Activated CD4-positive, alpha-beta T cell treated with anti-CD3 and anti-CD28 coated beads, Interleukin-2, amount 50 U/mL, for 24 hours (primary cell): ENCODE results near the gene SLC25A47.
"Not testable (repeated sequence)": the region's sequence is repeated elsewhere in the genome, so short reads cannot be mapped to it uniquely, and the experiment has no call there.

Experiments
- DNase-seq, 2 donors: peaks; one replicate each; pipeline ENCODE4 v3.0.0-alpha.2; 2020; ENCODE audit warnings: low read depth in 1 of 2, low spot score in 1 of 2

The SLC25A47 gene, protein sequence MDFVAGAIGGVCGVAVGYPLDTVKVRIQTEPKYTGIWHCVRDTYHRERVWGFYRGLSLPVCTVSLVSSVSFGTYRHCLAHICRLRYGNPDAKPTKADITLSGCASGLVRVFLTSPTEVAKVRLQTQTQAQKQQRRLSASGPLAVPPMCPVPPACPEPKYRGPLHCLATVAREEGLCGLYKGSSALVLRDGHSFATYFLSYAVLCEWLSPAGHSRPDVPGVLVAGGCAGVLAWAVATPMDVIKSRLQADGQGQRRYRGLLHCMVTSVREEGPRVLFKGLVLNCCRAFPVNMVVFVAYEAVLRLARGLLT

DNA sequence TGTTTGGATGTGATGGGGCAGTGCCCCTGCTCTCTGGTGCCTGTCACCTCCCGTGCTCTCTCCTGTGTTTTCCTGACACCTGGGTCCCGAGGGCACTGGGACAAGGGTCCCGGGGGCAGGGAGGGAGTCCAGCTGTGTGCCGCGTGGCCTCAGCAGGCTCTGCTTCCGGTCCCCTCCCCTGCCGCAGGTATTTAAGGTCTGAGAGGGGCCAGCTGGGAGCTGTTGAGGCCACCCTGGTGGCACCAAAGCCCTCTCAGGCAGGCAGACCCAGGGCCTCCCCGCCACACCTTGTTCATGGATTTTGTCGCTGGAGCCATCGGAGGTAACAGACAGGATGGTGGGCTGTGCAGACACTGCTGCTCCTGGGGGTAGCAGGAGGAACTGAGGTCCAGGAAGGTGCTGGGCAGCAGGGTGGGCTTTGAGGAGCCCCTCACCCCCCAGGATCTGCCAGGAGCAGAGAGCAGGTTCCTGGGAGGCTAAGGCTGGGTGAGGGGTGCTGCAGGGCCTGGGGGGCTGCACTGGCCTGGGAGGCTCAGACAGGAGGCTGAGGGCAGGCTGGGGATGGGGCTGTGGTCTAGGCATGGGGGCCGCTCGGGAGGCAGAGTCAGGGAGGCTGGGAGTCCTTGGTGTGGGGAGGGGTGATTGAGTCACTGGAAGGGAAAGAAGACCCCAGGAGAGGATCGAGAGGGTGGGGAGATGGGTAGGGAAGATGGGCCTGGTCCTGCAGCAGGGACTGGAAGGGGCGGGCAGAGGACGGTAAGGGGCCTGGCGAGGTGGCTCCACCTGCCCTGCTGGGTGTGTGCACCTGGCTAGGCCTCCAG is at the start of gene SLC25A47:
SLC25A47 (plus strand) TSS at position 219 of the 821 bp plus-strand sequence; CDS start at position 295, 76 bp downstream.
- no peak for DNase-seq

DNA sequence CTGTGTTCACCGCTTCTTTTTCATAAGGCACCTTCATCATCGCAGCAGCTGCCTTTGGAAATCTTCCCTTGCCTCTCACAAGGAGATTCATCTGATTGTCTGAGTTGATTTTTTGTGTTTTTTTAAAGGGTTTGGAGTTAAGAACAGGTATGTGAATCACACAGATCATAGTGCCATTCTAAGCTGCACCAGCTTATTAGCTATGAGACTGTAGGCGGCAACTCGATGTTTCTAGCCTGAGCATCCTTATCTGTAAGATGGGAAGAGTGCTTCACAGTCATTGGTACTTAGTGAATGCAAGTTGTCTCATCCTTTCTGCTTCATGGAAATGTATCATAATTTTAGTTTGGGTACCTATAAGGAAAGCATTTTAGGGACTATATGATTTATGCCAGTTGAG is 48.9 kb upstream of the SLC25A47 start:
- no peak for DNase-seq

DNA sequence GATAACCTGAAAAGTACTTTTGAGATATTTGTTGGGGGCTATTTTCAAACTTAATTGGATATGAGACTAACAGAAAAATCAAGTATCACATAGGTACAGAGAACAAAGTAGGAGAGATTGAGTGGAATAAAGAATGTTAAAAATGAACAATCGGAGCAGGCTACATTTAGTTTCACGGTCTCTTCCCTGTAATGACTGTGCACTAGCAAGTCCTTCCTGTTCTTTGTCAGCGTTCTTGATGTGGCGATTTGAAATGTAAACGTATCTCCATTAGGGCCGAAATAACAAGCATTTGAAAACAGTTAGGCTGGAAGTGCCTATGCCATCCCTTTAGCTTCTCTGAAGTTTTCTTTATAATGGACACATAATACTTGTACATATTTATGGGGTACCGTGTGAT is 47.9 kb upstream of the SLC25A47 start:
- DNase-seq: no peak

DNA sequence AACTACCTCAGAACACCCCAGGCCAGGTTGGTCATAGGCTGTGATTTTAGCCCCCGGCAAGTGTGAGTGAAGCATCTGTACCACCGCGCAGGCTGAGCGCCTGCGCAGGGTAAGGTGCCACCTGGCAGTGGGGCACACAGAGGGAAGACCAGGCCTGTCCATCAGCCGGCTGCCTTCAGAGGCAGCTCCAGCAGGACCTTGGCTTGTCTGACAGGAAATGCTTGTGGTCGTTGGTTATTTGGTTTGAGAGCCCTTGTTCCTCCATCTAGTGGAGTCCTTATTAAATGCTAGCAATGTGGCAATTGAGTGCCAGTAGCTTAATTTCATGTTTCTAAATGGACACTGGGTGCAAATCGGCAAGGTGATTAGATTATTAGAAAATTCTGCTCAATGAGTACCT is 44.4 kb upstream of the SLC25A47 start:
- no peak for DNase-seq

DNA sequence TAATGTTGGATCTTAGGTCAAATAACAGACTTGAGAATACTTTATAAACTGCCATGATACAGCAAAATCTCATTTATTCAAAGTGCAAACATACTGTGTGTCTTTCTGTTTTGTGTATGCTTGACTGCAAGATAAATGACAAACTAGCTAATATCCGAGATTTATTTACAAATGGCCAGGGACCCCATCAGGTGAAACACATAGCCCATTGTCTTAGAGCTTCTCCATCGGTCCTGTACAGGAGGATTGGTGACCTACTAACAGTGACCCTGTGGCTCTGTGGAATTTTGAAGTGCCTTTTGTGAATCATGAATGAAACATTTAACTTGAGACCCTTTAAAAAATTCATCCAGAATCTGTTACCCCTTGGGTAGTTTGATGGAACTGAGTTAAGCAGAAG is 44.0 kb upstream of the SLC25A47 start:
- no peak for DNase-seq

DNA sequence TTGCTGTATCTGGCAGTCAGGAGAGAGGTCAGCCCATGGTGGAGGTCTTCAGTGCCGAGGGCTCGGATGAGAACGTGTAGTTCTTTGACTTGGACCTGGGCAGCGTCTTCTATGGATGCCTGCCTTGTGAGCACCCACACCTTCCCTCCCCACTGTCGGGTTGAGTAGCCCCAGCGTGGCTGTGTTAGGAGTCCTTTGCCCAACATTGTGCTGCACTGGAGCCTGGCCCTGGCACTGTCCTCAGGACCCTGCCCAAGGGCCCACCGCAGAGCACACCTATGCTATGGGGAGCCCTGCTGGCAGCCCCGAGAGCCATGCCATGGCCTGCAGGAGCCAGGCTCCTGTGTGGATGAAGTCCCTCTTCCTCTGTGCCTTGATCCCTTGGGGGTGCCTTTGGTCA is 43.6 kb upstream of the SLC25A47 start:
- DNase-seq: no peak

DNA sequence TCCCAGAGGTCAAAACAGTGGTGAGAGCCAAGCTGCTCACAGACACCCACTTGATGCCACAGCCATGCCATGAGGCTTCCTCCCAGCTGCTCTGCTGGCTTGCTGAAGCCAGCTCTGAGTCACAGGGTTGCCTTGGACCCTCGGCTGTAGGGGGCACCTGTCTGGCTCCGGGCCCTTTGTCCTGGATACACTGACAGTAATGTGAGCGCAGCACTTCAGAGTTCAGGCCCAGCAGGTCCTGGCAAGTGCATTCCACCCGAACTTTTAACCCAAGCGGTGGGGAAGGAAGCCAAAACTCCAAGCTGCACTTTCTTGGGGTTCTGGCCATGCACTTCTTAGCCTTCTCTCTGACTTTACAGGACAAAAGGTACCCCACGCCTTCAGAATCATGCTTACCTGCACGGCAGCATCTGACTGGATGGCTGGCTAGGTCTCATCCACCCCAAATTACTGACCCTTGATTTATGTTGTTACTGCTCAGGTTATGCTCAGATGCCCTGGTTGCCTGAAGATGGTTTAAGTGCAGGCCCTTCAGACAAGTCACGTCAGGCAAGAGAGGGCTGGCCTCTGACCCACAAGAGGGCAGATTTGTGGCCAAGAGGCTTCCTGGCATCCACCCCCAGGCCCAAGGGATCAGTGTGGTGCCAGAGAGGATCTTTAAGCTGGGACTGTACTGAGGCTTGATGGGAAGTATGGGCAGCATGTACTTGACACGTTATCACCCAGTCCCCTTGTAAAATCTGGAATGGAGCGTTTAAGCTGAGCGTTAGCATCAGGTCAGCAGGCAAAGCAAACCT is 41.7 kb upstream of the SLC25A47 start:
- DNase-seq: no peak

DNA sequence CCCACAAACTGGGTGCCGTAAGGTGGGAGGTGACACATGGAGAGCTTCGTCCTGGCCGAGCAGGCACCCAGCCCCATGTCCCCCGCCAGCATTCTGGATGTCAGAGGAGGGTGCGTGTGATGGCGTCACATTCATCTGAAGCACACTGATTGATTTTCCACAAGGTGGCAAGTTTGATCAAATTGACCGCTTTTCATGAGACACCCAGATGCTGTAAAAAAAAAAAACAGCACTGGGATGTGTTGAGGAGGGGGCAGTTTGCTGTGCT is 41.1 kb upstream of the SLC25A47 start:
- DNase-seq: no peak

DNA sequence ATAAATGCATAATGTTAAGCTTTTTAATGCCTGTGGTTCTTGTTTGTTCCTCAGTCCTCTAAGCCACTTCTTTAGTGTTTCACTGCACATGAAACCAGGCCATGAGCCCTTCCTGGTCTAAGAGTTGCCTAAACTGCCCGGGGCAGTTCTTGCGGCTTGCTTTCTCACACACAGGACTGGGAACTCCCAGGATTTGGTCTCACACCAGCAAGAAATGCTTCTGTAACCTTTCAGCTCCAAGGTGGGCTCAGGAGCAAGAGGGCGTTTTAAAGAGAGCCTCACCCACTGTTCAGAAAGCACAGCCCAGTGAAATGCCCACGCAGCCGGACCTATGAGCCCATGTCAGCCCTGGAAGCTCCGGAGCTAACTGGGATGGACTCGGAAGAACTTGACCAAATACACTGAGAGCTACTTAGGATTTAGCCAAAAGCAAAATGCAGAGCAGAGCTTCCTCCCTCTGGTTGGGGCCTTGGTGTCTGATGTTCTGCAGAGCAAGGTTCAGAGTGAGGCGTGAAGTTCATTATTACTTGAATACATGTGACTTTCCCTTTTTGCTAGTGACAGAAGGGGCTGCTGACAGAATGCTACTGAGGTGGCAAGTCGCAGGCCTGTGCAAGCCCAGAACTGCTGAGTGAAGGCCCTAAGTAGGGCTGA is 40.2 kb upstream of the SLC25A47 start:
- no peak for DNase-seq

DNA sequence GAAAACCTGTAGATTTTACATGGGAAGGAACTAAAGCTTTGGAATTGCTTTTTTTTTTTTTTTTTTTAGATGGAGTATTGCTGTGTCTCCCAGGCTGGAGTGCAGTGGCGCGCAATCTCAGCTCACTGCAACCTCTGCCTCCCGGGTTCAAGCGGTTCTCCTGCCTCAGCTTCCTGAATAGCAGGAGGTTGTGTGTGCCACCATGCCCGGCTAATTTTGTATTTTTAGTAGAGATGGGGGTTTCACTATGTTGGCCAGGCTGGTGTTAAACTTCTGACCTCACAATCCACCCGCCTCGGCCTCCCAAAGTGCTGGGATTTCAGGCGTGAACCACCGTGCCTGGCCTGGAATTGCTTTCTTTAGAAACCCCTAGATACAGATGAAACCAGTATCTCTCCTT is 39.7 kb upstream of the SLC25A47 start:
- not testable (repeated sequence) for DNase-seq

DNA sequence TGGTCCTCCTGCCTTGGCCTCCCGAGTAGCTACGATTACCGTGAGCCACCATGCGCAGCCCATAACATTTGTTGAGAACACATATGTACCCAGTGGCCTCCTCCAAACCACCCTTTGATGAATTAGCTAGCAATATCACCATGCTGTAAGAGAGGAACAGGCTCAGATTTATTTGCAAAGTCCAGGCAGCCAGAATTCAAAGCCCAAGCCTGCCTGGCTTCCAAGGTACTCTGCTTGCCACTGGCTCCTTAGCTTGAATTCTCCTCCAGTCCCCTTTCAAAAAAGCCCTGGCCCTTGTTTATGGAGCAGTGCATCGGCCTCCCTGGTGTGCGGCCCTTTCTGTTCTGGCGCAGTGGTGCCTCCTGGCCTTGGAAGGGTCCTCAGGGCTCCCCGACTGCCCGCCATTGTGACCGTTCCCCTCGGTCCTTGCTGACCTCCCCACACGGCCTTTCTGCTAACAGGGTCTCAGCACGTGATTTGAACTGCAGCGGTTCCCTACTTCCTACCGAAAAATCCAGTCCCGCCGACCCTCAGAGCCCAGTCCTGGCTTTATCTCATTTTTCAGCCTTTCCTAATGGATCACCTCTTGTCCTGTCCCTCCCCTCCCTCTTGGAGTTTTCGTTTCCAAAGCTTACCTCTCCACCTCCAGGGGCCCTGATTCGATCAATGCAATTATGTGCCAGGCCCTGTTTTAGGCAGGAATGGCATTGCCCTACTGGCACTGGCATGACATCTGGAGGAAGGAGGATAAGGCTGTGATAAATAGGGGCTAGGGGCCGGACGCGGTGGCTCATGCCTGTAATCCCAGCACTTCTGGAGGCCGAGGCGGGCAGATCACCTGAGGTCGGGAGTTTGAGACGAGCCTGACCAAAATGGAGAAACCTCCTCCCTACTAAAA is 38.9 kb upstream of the SLC25A47 start:
- no peak for DNase-seq

DNA sequence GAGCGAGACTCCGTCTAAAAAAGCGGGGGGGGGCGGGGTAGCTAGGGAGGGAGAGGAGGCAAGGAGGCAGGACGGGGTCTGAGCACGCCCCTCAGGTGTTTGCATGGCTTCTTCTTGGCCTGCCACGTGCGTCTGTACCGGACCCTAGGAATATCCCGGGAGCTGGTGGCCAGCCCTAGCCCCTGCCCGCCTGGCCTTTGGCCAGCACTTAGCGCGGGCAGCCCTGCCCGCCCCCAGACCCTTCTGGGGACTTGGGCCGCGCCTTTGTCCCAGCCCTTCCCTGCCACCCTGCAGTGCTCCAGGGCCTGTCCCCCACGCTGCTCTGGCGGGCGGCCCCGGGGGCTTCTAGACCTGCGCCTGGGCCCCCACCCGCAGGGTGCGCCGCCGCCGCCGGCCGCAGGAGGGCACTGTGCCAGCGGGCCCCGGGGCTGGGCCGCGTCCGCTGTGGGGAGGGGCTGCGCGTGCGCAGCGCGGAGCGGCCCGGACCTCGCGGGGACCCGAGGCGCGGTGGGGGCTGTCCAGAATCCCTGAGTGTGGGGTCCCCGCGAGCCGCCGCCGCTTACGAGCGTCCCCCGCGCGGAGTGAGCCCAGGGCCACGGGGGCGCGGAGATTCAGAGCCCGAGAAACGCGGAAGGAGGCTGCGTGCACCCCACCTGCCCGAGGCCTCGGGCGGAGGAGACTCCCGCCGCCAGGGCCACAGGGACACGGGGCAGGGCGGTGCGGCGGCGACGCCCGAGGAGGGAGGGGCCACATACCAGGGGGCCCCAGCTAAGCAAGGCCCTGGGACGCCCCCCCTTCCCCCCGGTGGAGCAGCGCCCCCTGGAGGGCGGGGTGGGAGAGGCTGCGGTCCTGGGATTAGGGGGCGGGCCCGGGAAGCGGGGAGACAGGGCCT is 37.9 kb upstream of the SLC25A47 start:
- peak; percentile 62 to 64 for DNase-seq

DNA sequence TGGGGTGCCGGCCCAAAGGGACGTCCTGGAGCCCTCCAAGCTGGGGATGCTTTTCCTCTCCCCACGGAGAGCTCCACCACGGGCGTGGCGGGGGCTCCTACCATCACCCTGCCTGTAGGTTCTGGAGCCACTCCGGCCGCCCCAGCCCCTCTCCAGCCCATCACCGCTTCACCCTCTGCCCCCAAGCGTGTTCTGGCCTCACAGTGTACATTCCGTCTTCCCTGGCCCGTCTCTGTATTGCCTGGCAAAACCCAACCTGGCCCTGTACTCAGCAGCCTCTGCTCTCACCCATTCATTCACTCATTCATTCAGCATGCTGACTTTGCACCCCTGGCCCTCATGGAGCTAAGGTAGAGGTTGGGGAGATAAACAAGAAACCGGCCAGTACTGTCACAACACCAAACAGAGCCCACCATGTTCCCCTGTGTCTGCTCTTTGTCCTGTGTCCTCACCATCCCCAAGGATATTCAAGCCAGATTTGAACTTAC is 37.2 kb upstream of the SLC25A47 start:
- no peak for DNase-seq

DNA sequence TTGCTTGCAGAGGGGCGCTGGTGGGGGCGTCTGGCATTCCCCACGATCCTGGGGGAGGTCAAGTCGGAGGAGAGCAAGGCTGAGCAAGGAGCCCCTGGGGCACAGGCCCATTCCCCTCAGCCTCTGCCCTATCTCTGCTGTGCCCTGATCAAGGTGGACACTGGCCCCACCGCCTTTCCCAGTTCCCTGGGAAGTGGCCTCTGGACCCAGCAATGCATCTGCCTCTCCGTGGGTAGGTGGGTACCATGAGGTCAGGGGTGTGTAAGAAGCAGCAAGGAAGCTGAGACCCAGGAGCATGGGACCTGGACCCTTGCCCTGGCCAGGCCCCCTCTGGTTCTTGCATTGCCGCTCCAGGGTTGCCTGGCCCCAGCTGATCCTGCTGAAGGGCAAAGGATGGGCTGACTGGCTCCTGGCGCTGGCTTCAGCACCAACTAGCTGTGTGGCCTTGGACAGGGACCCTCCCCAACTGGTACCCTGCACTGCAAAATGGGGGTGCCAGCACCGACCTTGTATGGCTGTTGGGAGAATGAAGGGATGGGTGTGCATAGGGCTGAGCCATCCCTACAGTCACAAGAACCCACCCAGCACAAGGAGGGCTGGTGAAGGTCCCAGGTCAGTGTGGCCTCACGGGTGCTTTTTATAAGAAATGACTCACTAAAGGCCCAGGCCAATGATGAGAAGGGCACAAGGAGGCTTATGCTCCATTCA is 36.5 kb upstream of the SLC25A47 start:
- DNase-seq: no peak

DNA sequence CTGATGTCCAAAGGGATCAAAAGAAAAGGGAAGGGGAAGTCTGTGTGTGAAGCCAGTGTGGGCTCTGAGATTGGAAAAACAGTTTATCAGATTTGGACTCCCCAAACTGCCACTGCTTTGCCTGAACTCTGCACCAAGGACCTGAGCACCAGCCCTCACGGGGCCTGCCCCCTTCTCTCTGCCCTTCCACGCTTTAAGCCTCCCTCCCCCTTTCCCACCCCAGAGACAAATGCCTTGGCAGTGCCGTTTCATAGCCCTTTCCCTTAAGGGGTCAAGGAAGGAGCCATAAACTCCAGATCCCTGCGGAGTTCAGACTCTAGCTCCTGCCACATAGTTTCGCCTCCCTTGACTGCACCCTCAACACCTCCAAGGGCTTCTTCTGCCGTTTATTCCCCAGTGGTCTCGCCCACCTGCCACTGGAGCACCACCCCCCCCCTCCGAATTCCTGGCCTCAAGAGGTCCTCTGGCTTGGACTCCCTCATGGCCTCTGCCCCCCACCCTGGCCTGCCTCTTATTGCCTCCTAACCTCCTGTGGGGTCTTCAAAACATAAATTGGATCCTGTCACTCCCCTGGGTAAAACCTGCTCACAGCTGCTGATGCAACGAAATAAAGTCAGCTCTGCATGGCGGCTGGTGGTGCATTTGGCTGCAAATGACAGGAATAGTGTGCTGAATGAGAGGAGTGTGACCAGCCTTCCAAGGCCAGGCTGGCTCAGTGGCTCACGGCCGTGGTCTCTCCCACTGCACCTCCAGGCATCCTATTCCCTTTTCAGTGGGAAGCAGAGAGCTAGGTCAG is 35.7 kb upstream of the SLC25A47 start:
- no peak for DNase-seq

DNA sequence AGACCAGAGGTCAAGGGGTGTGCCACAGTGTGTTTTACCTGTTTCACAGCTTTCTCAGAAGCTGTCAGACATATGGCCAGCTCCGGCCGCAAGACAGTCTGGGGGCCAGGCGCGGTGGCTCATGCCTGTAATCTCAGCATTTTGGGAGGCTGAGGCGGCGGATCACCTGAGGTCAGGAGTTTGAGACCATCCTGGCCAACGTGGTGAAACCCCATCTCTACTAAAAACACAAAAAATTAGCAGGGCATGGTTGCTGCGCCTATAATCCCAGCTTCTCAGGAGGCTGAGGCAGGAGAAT is 35.2 kb upstream of the SLC25A47 start:
- not testable (repeated sequence) for DNase-seq

DNA sequence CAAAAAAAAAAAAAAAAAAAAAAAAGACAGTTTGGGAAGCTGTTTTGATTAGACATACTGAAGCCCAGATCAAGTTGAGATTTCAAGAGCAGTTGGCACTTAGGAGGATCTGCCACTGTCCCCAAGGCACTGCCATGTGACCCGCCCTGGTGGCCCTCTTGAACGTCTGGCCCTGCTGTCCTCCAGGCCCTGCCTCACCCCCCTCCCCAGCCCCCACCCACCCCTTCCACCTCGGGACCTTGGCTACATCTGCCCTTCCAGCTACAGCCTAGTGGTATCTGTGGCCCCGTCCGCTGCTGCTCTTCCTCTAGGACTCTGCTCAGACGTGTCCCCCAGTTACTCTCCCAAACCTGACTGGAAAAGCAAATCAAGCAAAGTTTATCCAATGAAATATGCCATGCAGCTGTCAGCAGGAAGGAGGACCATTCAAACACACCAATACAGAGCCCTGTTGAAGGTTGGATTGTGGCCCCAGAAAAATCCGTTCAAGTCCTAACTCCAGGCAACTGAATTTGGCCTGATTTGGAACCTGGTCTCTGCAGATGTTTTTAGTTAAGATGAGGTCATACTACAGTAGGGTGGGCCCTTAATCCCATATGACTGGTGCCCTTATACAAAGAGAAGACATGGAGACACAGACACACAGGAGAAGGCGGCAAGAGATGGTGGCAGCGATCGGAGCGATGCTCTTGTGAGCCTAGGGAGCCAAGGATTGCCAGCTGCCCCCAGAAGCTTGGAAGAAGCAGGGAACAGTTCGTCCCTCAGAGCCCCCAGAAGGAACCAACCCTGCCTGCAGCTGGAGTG is 34.6 kb upstream of the SLC25A47 start:
- no peak for DNase-seq
